PC-9 (cell line): ENCODE measurements around the gene DNASE1L1. TPM values are rescaled to one million over a fixed set of nuclear protein-coding genes. Genes with fewer than 3 reads are reported as not detected.

ENCODE experiments used
- BruUV-seq: library from RNA; stranded (reverse); fragments of 400-500 nt; replicated peaks from 2 replicates; lab custom pipeline; 2021; lab: Mats Ljungman, UMichigan
- CTCF ChIA-PET: fragments of 300-600 bp; sonication (Branson Sonifier 250); formaldehyde crosslinking; loops from one replicate; lab custom pipeline; 2022; ENCODE audit warnings: antibody characterized with exemption; lab: Charles Lee
- POLR2A ChIA-PET: fragments of 300-600 bp; sonication (Branson Sonifier 250); formaldehyde crosslinking; loops from one replicate; lab custom pipeline; 2022; ENCODE audit warnings: antibody characterized with exemption; ENCODE audit not compliant: unreplicated experiment; lab: Charles Lee
- DNase-seq, 2 experiments: peaks; one replicate each; pipeline versions ENCODE4 v3.0.0 to v3.0.0-alpha.2; 2015 to 2022; ENCODE audit warnings: mixed read lengths in 1 of 2
- H2AFZ ChIP-seq: fragments of 200-600 bp; sonication (generic); 2 replicates; pipeline ENCODE4 v1.8.1; 2017; ENCODE audit warnings: antibody characterized with exemption
- H3F3A ChIP-seq: fragments of 200-600 bp; sonication (generic); 2 replicates; pipeline ENCODE4 v1.8.1; 2017; ENCODE audit warnings: antibody characterized with exemption, mild to moderate bottlenecking, low read depth; ENCODE audit not compliant: insufficient read depth
- H3K27ac ChIP-seq: fragments of 200-600 bp; sonication (generic); 2 replicates; pipeline ENCODE4 v1.6.1; 2016; ENCODE audit warnings: mixed run types
- H3K27me3 ChIP-seq: fragments of 200-600 bp; sonication (generic); 2 replicates; pipeline ENCODE4 v1.6.1; 2016; ENCODE audit warnings: low read depth, mixed run types; ENCODE audit not compliant: insufficient read depth
- H3K36me3 ChIP-seq: fragments of 200-600 bp; sonication (generic); 2 replicates; pipeline ENCODE4 v1.6.1; 2016; ENCODE audit warnings: low read depth, mixed run types
- H3K4me1 ChIP-seq: fragments of 200-600 bp; sonication (generic); replicated peaks from 2 replicates; pipeline ENCODE4 v1.6.1; 2016; ENCODE audit warnings: mixed run types; ENCODE audit not compliant: insufficient read depth
- H3K4me2 ChIP-seq: fragments of 200-600 bp; sonication (generic); 2 replicates; pipeline ENCODE4 v1.6.1; 2017; ENCODE audit warnings: mixed run types
- H3K4me3 ChIP-seq: fragments of 200-600 bp; sonication (generic); 2 replicates; pipeline ENCODE4 v1.6.1; 2016; ENCODE audit warnings: mixed run types
- H3K79me2 ChIP-seq: fragments of 200-600 bp; sonication (generic); 2 replicates; pipeline ENCODE4 v1.6.1; 2017; ENCODE audit warnings: low read depth, mixed run types
- H3K9me2 ChIP-seq: fragments of 200-600 bp; sonication (generic); 2 replicates; pipeline ENCODE4 v1.8.1; 2017; ENCODE audit warnings: mild to moderate bottlenecking; ENCODE audit not compliant: insufficient read depth
- H3K9me3 ChIP-seq: fragments of 200-600 bp; sonication (generic); 2 replicates; pipeline ENCODE4 v1.8.1; 2016; ENCODE audit warnings: low read depth; ENCODE audit not compliant: insufficient read depth
- H4K20me1 ChIP-seq: fragments of 200-600 bp; sonication (generic); 2 replicates; pipeline ENCODE4 v1.8.1; 2017; ENCODE audit not compliant: insufficient read depth
- EZH2 ChIP-seq: fragments of 200-600 bp; sonication (generic); IDR thresholded peaks from 2 replicates; pipeline ENCODE4 v1.8.0; 2017; ENCODE audit warnings: antibody characterized with exemption, low read depth
- intact Hi-C: fragments of 100-400 bp; cut with micrococcal nuclease; formaldehyde crosslinking; loops from one replicate; pipeline ENCODE4 v1.10.0; 2022; ENCODE audit not compliant: unreplicated experiment
- total RNA-seq: library from RNA; stranded (reverse); gene quantifications from 2 replicates; pipeline ENCODE4 v1.2.3, GENCODE V29; 2021
- TF ChIP-seq, protein P1 (sequence below): fragments of 200-600 bp; sonication (generic); conservative IDR thresholded peaks from 2 replicates; pipeline ENCODE4 v1.6.1; 2017; ENCODE audit warnings: mixed run types, antibody characterized with exemption, mild to moderate bottlenecking, moderate library complexity

Gene DNASE1L1
- total RNA-seq, 1 experiment from 2014 or later: 28.3 TPM

DNA sequence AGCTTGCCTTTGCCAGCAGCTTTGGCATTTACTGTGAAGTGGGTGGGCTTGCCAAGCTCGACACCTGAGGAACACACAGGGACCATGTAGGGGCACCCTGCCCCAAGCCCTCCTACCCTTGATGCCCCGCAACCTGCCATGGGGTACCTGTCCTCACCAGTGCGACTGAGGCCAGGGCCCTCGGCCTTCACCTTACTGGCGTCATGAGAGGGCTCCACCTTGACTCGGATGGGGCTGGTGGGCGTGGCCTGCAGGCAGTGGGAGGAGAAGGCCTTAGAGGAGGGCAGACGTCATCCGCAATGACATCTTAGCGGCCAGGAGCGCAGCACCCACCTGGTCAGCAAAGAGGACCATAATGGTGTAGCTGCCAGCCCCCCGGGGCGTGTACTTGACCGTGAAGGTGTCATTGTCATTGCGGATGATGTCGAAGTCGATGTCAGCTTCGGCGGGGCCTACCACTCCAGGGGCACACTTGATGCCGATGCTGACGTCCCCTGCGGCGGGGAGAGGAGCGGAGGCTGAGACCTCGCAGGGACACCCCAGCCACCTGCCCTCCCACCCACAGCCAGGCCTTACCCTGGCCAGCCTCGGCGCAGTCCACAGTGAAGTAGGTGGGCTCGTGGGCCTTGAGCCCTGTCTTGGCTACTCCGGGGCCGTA is 46.8 kb downstream of the DNASE1L1 start:
- POLR2A ChIA-PET: no interaction called here
- Histone ChIP-seq H3K4me2 (no peak overlapping the region), H3K9me2 (no peaks in the 10 kb centered on the region), H3K79me2 (peaks cover 7% of the 10 kb centered on the region), H3K9me3 (no peaks in the 10 kb centered on the region), H3K4me3 (no peak overlapping the region), H3K4me1 (no peaks in the 10 kb centered on the region), H2AFZ (no peak overlapping the region), H3K27me3 (no peaks in the 10 kb centered on the region), H4K20me1 (no peaks in the 10 kb centered on the region), H3F3A (no peaks in the 10 kb centered on the region; the same call in 1 of the 2 replicates), H3K36me3 (no peaks in the 10 kb centered on the region), H3K27ac (no peak overlapping the region)
- CTCF ChIA-PET: no interaction called here
- TF ChIP-seq, protein P1, sequence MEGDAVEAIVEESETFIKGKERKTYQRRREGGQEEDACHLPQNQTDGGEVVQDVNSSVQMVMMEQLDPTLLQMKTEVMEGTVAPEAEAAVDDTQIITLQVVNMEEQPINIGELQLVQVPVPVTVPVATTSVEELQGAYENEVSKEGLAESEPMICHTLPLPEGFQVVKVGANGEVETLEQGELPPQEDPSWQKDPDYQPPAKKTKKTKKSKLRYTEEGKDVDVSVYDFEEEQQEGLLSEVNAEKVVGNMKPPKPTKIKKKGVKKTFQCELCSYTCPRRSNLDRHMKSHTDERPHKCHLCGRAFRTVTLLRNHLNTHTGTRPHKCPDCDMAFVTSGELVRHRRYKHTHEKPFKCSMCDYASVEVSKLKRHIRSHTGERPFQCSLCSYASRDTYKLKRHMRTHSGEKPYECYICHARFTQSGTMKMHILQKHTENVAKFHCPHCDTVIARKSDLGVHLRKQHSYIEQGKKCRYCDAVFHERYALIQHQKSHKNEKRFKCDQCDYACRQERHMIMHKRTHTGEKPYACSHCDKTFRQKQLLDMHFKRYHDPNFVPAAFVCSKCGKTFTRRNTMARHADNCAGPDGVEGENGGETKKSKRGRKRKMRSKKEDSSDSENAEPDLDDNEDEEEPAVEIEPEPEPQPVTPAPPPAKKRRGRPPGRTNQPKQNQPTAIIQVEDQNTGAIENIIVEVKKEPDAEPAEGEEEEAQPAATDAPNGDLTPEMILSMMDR: no peak
- TF ChIP-seq EZH2: no peak
- no TSS peak for BruUV-seq
- no peak for DNase-seq
- intact Hi-C loops: no loop called here

DNA sequence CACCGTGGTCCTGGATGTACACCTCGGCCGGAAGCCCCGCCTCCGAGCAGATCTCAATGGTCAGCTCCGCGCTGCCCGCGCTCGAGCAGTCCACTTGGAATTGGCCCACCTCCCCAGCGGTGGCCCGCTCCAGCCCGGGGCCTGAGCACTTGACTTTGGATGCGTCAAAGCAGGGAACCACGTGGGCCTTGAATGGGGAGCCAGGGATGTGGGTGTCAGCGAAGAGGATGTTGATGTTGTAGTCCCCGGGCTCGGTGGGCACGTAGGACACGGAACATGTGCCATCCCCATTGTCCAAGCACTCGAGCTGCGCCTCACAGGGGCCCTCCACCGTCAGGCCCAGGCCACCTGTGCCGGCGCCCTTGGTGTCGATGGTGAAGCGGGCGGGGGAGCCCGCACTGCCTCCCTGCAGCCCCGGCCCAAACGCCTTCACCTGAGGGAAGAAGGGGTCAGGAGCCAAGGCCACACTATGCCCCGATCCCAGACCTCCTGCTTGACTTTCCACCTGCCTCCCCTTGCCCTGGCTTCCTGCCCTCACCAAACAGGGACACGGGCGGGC is 48.8 kb downstream of the DNASE1L1 start:
- CTCF ChIA-PET: no interaction called here

DNA sequence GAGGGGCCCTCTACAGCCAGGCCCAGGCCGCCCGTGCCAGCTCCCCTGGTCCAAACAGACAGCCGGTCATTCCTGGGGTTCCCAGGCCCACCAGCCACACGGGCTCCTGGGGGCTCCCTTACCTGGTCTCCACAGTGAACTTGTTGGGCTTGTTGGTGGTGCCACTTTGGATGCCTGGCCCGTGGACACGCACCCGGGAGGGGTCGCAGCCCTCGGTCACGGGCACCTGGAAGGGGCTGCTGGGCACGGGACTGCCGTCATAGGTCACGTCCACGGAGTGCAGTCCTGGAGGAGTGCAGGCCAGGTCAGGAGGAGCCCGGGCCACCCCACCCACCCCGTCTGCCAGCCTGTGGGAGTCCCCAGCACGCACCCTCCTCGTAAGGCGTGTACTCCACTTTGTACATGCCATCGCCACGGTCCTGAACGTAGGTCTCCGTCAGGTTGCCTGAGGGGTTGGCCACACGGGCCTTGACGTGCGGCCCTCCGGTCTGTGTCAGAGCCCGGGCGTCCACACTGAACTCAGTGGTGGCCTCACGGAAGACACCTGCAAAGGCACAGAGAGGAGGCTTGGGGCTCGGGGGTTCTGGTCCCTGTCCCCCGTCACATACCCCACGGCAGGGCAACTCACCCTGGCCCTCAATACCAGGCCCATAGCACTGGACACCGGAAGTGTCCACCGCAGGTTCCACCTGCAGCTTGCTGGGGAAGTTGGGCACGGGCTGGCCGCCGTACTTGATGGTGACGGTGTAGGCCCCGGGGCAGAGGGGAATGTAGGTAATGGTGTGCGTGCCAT is 49.5 kb downstream of the DNASE1L1 start:
- no peaks in the 10 kb centered on the region for H3K4me1 ChIP-seq
- ChIA-PET POLR2A (no interaction called here), CTCF (no interaction called here)
- H3K4me2 ChIP-seq: no peak overlapping the region
- no peak for TF ChIP-seq EZH2
- TF ChIP-seq, protein P1: no peak
- H3K79me2 ChIP-seq: no peaks in the 10 kb centered on the region
- no peaks in the 10 kb centered on the region for H3K9me2 ChIP-seq
- no peak overlapping the region for H3K27ac ChIP-seq
- no peaks in the 10 kb centered on the region for H3K9me3 ChIP-seq
- no peak for DNase-seq
- BruUV-seq: no TSS peak
- intact Hi-C loops: no loop called here
- H4K20me1 ChIP-seq: 0 out of 2 replicates have a peak, but pooled peaks cover 10% of the 10 kb centered on the region
- no peaks in the 10 kb centered on the region; the same call in 1 of the 2 replicates for H3F3A ChIP-seq
- H2AFZ ChIP-seq: no peak overlapping the region
- H3K36me3 ChIP-seq: no peaks in the 10 kb centered on the region
- H3K27me3 ChIP-seq: no peaks in the 10 kb centered on the region
- H3K4me3 ChIP-seq: no peak overlapping the region

More for the DNA sequence above, 48.8 kb downstream of the DNASE1L1 start:
- Histone ChIP-seq H3K27me3 (no peaks in the 10 kb centered on the region), H3K4me2 (no peak overlapping the region), H3F3A (no peaks in the 10 kb centered on the region; the same call in 1 of the 2 replicates), H3K4me3 (no peak overlapping the region), H3K4me1 (no peaks in the 10 kb centered on the region), H3K27ac (no peak overlapping the region), H3K9me3 (no peaks in the 10 kb centered on the region), H3K9me2 (no peaks in the 10 kb centered on the region), H3K36me3 (no peaks in the 10 kb centered on the region), H4K20me1 (0 out of 2 replicates have a peak, but pooled peaks cover 8% of the 10 kb centered on the region), H2AFZ (no peak overlapping the region), H3K79me2 (no peaks in the 10 kb centered on the region)
- BruUV-seq: no TSS peak
- intact Hi-C loops: no loop called here
- no peak for DNase-seq
- TF ChIP-seq, protein P1: no peak
- no peak for TF ChIP-seq EZH2
- POLR2A ChIA-PET: no interaction called here
